Bronchial epithelial cell (primary cell): ENCODE results near the gene RAD51B. TPM values are rescaled to one million over a fixed set of nuclear protein-coding genes. Genes with fewer than 3 reads are reported as not detected.

ENCODE experiments used
- DNase-seq: peaks from one replicate; pipeline ENCODE4 v3.0.0-alpha.2; 2010; ENCODE audit warnings: low read depth
- FAIRE-seq: peaks from 2 replicates; lab custom pipeline; 2011; peaks lifted over from hg19 to GRCh38; lab: Jason Lieb, UNC
- H3K27me3 ChIP-seq: 2 replicates; pipeline ENCODE4 v1.5.1; 2011; ENCODE audit warnings: low read length; ENCODE audit not compliant: control insufficient read depth, insufficient read depth
- H3K36me3 ChIP-seq: 2 replicates; pipeline ENCODE4 v1.5.1; 2011; ENCODE audit warnings: low read length; ENCODE audit not compliant: control insufficient read depth, insufficient read depth
- H3K4me3 ChIP-seq: 2 replicates; pipeline ENCODE4 v1.5.1; 2011; ENCODE audit warnings: mild to moderate bottlenecking, low read depth, low read length, control low read depth
- CTCF ChIP-seq: IDR thresholded peaks from 2 replicates; pipeline ENCODE4 v1.5.1; 2011; ENCODE audit warnings: mild to moderate bottlenecking, moderate library complexity, low read length, control low read depth, inconsistent platforms; ENCODE audit not compliant: insufficient read depth, severe bottlenecking
- total RNA-seq: library from RNA; depleted of rRNA; stranded (reverse); fragments of >200 nt; gene quantifications from 2 replicates; pipeline ENCODE4 v1.2.1, GENCODE V29; 2014

Gene RAD51B
- total RNA-seq, 1 donor from 2014 or later: 12.1 TPM

- Histone ChIP-seq H3K4me3 (no peak overlapping the region), H3K27me3 (no peaks in the 10 kb centered on the region), H3K36me3 (no peaks in the 10 kb centered on the region)
- no peak for TF ChIP-seq CTCF
- FAIRE-seq: peak; percentile 89
- DNase-seq: no peak
Observed at GRCh38 chr14:68229423-68230100, 410.0 kb downstream of the RAD51B start.

DNA sequence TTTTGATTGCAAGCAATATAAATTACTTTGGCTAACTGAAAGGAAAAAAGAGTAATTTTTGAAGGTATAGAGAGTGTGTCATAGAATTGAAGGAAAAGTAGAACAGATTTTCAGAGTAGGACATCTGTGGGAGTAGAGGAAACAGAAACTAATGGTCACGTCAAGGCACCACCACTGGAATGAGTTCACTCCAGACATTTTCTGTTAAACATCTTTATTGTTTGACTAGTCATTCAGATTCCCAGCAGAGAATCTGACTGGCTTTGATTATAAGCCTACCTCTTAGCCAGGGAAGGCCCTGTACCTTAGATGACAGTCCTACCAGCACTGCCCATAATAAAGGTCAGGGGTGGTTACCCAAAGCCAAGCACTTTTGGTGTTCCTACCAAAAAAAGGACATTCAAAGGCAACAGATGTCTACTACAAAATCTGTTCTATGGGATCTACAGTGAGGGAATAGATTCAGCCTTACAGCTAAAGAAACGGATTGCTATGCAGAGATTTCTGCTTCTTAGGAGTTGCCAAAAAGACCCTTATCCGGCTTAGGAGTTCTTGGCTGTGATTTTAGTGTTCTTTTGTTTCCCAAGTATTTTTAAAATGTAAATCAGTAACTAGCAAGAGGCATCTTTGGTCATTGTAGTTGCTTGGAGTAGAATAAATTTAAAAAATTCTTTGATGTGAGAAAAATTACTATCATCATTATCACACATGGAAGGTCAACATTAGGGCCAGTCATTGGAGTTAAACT lies 410.8 kb downstream of the RAD51B start:
- Histone ChIP-seq H3K27me3 (no peaks in the 10 kb centered on the region), H3K36me3 (no peaks in the 10 kb centered on the region), H3K4me3 (no peak overlapping the region)
- TF ChIP-seq CTCF: no peak
- FAIRE-seq (no peak), DNase-seq (no peak)

DNA sequence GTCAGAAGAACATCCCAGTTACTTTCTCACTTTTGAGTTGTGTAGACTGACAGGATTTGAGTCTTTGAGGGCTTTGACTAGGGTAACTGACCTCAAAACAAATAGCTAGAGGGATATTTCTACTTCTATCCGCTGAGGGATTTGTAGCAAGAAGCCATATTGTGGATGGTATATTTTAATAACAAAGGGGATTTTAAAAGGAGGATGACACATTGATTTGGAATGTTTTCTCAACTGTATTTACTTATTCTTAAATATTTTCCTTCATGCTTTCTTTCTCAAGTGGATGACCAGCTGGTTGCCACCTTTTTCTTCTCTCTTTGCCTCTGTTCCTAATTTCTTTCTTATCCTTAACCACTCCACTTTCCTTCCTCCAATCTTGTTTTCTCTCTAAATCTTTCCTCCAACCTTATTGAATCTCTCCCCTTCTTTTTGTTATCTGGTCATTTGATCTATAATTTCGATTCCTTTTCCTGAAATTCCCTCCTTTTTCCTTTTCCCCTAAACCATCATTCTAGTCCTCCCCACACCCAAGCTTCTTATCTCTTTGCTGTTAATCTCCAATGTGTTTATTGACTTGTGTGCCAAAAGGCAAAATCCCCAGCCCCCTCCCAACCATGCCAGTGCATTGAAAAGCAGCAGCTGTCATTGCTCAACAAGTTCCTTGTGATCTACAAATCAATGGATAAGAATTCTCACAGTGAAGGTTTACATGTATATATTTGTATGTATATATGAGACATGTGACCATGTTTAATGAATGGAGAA lies 411.6 kb downstream of the RAD51B start:
- Histone ChIP-seq H3K36me3 (no peaks in the 10 kb centered on the region), H3K4me3 (no peak overlapping the region), H3K27me3 (no peaks in the 10 kb centered on the region)
- DNase-seq (peak; percentile 68), FAIRE-seq (no peak)
- TF ChIP-seq CTCF: no peak

- H3K4me3 ChIP-seq: no peak overlapping the region
- H3K27me3 ChIP-seq: no peaks in the 10 kb centered on the region
- H3K36me3 ChIP-seq: no peaks in the 10 kb centered on the region
- FAIRE-seq (no peak), DNase-seq (peak; percentile 75)
- TF ChIP-seq CTCF: no peak
Observed at GRCh38 chr14:68231898-68232297, 412.3 kb downstream of the RAD51B start.

DNA sequence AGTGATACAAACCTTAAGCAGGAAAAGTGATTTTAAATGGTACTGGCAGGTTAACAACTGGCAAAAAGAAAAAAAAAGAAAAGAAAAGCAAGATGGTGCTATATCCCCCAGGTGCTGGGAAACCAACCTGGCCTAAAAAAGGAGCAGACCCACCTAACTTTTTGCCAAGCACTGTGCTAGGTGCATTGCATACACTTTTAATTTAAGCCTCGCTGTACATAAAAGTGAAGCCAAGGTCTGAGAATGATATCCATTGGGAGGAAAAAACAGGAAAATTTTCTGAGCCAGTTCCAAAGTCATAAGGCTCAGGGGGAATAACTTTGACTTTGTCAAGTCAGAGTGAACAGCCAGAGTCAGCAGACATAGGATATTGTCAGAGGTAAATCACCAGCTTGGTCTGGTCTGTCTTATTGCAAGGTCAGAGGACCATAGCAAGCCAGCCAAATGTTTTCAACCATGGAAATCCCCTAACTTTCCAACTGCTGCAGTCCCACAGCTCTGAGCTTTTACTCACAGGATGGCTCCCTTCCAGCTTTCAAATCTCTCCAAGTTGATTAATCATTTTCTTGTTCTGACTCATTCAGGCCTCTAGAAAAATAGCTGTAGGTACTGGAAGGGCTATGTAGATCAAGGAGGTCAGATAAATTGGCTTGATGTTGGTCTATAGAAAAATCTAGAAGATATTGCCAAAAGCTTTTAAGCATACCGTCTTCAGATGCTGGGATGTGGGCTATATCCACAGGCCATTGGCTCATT lies 412.9 kb downstream of the RAD51B start:
- no peak for TF ChIP-seq CTCF
- Histone ChIP-seq H3K36me3 (no peaks in the 10 kb centered on the region), H3K4me3 (no peak overlapping the region), H3K27me3 (no peaks in the 10 kb centered on the region)
- DNase-seq (peak; percentile 99), FAIRE-seq (no peak)
